ENCODE results near the gene RMND1. TPM values are rescaled to one million over a fixed set of nuclear protein-coding genes. Genes with fewer than 3 reads are reported as not detected.
A peak's percentile ranks its signal among the peaks of the same experiment; 100 is the strongest.

The RMND1 gene
- total RNA-seq, 4 donors from 2014 or later: 30.2 to 48.5 (median 43.4) TPM

DNA sequence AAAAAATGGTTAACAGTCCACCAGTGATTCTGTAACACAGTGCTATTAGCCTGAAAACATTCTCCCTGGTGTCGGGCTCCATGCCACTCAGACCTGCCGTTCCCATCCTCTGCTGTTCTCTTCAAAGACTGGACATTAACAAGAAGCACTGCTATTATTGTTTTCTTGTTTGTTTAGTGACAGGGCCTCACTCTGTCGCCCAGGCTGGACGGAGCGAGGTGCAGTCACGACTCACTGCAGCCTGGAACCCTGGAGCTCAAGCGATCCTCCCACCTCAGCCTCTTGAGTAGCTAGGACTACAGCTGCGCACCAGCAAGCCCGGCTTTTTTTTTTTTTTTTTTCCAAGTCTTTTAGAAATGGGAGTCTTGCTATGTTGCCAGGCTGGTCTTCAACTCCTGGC, 9.6 kb downstream of the RMND1 start:
- H3K27me3 ChIP-seq: no peaks in the 10 kb centered on the region
- 37 to 39% methylated on average over 9 of the region's 9 CpGs for WGBS, 2 donors
- intact Hi-C loops (cut with DNase I): no loop called here
- H3K4me1 ChIP-seq: peaks cover 33 to 55% of the 10 kb centered on the region in 2 donors
- H3K9me3 ChIP-seq: no peaks in the 10 kb centered on the region
- H3K27ac ChIP-seq: peak overlapping the region in 2 of 3 donors; percentile 29 to 32
- peak; percentile 81 to 82 for DNase-seq
- no peak overlapping the region for H3K4me3 ChIP-seq (replicated peaks in 1 of 3)
- H3K36me3 ChIP-seq: no peaks in the 10 kb centered on the region
- TF ChIP-seq POLR2A (IDR thresholded peaks at IDR 0.05): no peak
- TF ChIP-seq, protein P1, sequence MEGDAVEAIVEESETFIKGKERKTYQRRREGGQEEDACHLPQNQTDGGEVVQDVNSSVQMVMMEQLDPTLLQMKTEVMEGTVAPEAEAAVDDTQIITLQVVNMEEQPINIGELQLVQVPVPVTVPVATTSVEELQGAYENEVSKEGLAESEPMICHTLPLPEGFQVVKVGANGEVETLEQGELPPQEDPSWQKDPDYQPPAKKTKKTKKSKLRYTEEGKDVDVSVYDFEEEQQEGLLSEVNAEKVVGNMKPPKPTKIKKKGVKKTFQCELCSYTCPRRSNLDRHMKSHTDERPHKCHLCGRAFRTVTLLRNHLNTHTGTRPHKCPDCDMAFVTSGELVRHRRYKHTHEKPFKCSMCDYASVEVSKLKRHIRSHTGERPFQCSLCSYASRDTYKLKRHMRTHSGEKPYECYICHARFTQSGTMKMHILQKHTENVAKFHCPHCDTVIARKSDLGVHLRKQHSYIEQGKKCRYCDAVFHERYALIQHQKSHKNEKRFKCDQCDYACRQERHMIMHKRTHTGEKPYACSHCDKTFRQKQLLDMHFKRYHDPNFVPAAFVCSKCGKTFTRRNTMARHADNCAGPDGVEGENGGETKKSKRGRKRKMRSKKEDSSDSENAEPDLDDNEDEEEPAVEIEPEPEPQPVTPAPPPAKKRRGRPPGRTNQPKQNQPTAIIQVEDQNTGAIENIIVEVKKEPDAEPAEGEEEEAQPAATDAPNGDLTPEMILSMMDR (IDR thresholded peaks at IDR 0.05): no peak

DNA sequence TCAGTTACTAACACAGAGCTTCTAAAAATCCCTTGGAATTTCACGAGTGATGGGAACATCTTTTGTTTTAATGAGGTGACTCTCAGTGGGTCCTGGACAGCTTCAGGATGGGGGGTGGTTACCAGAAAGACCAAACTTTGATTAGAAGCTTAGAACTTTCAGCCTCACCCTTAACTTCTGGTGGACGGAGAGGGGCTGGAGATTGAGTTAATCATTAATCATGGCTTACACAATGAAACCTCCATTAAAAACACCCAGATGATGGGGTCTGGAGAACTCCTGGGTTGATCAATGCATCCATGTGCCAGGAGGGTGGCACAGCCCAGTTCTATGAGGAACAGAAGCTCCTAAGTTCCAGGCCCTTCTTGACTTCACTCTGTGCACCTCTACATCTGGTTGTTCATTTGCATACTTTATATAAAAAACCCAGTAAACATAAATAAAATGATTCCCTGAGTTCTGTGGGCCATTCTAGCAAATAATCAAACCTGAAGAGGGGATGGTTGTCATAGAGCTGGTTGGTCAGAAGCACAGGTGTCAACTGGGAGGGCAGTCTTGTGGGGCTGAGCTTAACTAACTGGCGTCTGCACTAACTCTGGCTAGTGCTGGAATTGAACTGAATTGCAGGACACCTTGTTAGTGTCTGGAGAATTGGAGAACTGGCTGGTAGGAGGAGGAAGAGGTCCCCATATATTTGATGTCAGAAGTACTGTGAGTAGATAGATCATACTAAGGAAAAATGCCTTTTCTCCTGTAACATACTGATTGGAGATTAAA, 10.3 kb downstream of the RMND1 start:
- no peaks in the 10 kb centered on the region for H3K27me3 ChIP-seq
- 69 to 86% methylated on average over 3 of the region's 3 CpGs for WGBS, 2 donors
- TF ChIP-seq POLR2A (IDR thresholded peaks at IDR 0.05): no peak
- TF ChIP-seq, protein P1 (IDR thresholded peaks at IDR 0.05): no peak
- peak overlapping the region in 1 of 3 donors; percentile 31 for H3K27ac ChIP-seq
- no peaks in the 10 kb centered on the region for H3K9me3 ChIP-seq
- no peaks in the 10 kb centered on the region for H3K36me3 ChIP-seq
- intact Hi-C loops (cut with DNase I): no loop called here
- DNase-seq: no peak
- no peak overlapping the region for H3K4me3 ChIP-seq (replicated peaks in 1 of 3)
- peaks cover 33 to 57% of the 10 kb centered on the region in 2 donors for H3K4me1 ChIP-seq

DNA sequence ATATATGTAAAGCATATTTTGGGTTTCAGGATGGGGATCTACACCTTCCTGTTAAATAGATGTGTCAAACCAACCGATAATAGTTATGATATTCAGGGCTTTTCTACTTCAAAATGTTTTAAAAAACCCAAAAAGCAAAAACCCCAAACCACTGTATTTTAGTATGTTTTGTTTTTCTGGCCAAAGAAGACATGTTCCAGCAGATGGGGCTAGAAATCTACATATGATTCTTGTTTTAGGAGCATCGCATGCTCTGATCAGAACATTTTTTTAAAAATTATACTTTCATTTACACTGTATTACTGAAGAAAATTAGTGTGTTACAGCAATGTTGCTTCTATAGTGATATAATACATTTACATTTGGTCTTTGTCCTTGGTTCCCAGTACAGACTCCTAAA, 11.0 kb downstream of the RMND1 start:
- 59 to 81% methylated on average over 2 of the region's 2 CpGs for WGBS, 2 donors
- Histone ChIP-seq H3K36me3 (no peaks in the 10 kb centered on the region), H3K9me3 (no peaks in the 10 kb centered on the region), H3K27ac (peak overlapping the region in 1 of 3 donors; percentile 31), H3K27me3 (no peaks in the 10 kb centered on the region), H3K4me1 (peaks cover 31 to 55% of the 10 kb centered on the region in 2 donors), H3K4me3 (replicated peaks in 1 of 3) (no peak overlapping the region)
- TF ChIP-seq POLR2A (IDR thresholded peaks at IDR 0.05): no peak
- TF ChIP-seq, protein P1 (IDR thresholded peaks at IDR 0.05): peak in 4 of 6 experiments; percentile 24 to 55 (median 52)
- intact Hi-C loops (cut with DNase I): no loop called here
- DNase-seq: no peak

DNA sequence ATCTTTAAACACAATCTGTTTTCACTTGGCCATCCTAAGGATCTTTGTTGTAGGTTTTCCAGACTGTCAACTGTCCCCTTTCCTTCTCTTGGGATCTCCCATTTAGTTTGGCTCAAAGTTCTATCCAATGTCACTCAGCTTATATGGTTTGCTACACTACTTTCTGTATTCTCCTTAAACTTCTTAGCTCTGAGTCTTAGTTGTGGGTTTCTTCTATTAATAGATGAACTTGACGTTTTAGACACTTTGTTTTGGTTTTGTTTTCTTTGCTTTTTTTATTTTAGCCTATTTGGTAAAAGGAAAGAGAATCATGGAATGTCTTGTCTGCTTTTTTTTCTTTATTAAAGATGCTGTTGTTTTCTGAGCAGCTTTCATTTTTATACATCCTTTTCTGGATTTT, 11.4 kb downstream of the RMND1 start:
- Histone ChIP-seq H3K4me3 (replicated peaks in 1 of 3) (no peak overlapping the region), H3K9me3 (no peaks in the 10 kb centered on the region), H3K36me3 (no peaks in the 10 kb centered on the region), H3K27me3 (no peaks in the 10 kb centered on the region), H3K27ac (peak overlapping the region in 1 of 3 donors; percentile 31), H3K4me1 (peaks cover 26 to 50% of the 10 kb centered on the region in 2 donors)
- WGBS, 2 donors: 11 to 33% methylated on average over 1 of the region's 1 CpG
- TF ChIP-seq POLR2A (IDR thresholded peaks at IDR 0.05): no peak
- TF ChIP-seq, protein P1 (IDR thresholded peaks at IDR 0.05): no peak
- no peak for DNase-seq
- intact Hi-C loops (cut with DNase I): no loop called here

DNA sequence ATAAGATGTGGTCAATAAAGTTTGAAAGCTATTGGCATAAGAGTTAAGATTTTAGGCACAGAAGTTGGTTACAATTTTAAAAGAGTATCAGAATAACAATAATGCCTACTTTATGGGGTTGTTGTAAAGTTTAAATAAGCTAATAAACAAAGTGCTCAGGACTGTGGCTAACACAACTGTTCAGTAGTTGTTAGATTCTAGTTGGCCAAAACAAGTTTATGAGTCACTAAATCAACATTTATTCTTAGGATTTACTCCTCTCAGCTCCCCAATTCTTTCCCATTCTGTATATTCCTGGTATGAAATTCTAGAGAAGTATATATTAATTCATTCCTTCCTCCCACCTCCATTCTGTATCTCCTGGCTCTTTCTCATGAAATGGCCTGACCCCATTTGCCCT, 14.5 kb downstream of the RMND1 start:
- no peak for DNase-seq
- Histone ChIP-seq H3K4me3 (replicated peaks in 1 of 3) (no peak overlapping the region), H3K9me3 (no peaks in the 10 kb centered on the region), H3K36me3 (no peaks in the 10 kb centered on the region), H3K4me1 (peaks cover 27 to 42% of the 10 kb centered on the region in 2 donors), H3K27ac (no peak overlapping the region), H3K27me3 (no peaks in the 10 kb centered on the region)
- no peak for TF ChIP-seq POLR2A (IDR thresholded peaks at IDR 0.05)
- TF ChIP-seq, protein P1 (IDR thresholded peaks at IDR 0.05): no peak
- intact Hi-C loops (cut with DNase I): no loop called here

Data from thyroid gland (tissue), 4 donors.